RKO (cell line): Measurements from ENCODE around the gene ABCD2.
"Not testable (repeated sequence)": the region's sequence is repeated elsewhere in the genome, so short reads cannot be mapped to it uniquely, and the experiment has no call there.

Source experiments
- DNase-seq: peaks from one replicate; pipeline ENCODE4 v3.0.0-alpha.2; 2016; ENCODE audit warnings: low spot score

ABCD2 gene

GRCh38 chr12:39619660-39620433, at the start of gene ABCD2:
ABCD2 (minus strand) TSS chr12:39619803; CDS start chr12:39619615, 188 bp downstream.
- peak; percentile 77 for DNase-seq

GRCh38 chr12:39660101-39660500, 40.5 kb upstream of the ABCD2 start:
- DNase-seq: no peak

GRCh38 chr12:39647383-39647782, 27.8 kb upstream of the ABCD2 start:
- no peak for DNase-seq

GRCh38 chr12:39646963-39647362, 27.4 kb upstream of the ABCD2 start:
- DNase-seq: no peak

- no peak for DNase-seq
Observed at GRCh38 chr12:39643052-39643451, 23.4 kb upstream of the ABCD2 start.

GRCh38 chr12:39638840-39639239, 19.2 kb upstream of the ABCD2 start:
- DNase-seq: no peak

GRCh38 chr12:39638178-39638577, 18.6 kb upstream of the ABCD2 start:
- no peak for DNase-seq

- peak; percentile 28 for DNase-seq
Observed at GRCh38 chr12:39632670-39633069, 13.1 kb upstream of the ABCD2 start.

GRCh38 chr12:39628836-39629235, 9.2 kb upstream of the ABCD2 start:
- no peak for DNase-seq

- DNase-seq: no peak
Observed at GRCh38 chr12:39627914-39628313, 8.3 kb upstream of the ABCD2 start.

- no peak for DNase-seq
Observed at GRCh38 chr12:39626033-39626814, 6.6 kb upstream of the ABCD2 start.

GRCh38 chr12:39623919-39624318, 4.3 kb upstream of the ABCD2 start:
- no peak for DNase-seq

GRCh38 chr12:39623160-39623559, 3.6 kb upstream of the ABCD2 start:
- not testable (repeated sequence) for DNase-seq

- DNase-seq: no peak
Observed at GRCh38 chr12:39622306-39622705, 2.7 kb upstream of the ABCD2 start.

GRCh38 chr12:39621670-39622069, 2.1 kb upstream of the ABCD2 start:
- no peak for DNase-seq

- no peak for DNase-seq
Observed at GRCh38 chr12:39620659-39621658, 1.4 kb upstream of the ABCD2 start.

- DNase-seq: no peak
Observed at GRCh38 chr12:39619316-39619659, 315 bp downstream of the ABCD2 start.

GRCh38 chr12:39618701-39619100, 902 bp downstream of the ABCD2 start:
- DNase-seq: no peak

GRCh38 chr12:39617887-39618286, 1.7 kb downstream of the ABCD2 start:
- DNase-seq: no peak

GRCh38 chr12:39616666-39617065, 2.9 kb downstream of the ABCD2 start:
- DNase-seq: no peak

GRCh38 chr12:39616251-39616650, 3.4 kb downstream of the ABCD2 start:
- DNase-seq: no peak

GRCh38 chr12:39613525-39613924, 6.1 kb downstream of the ABCD2 start:
- no peak for DNase-seq
